H1 (cell line): ENCODE data around the gene MRPL42. TPM values are rescaled to one million over a fixed set of nuclear protein-coding genes. Genes with fewer than 3 reads are reported as not detected.

Source experiments
- CTCF ChIA-PET: fragments of 300-600 bp; sonication (Branson Sonifier 250); formaldehyde crosslinking; loops from one replicate; lab custom pipeline; 2021; ENCODE audit not compliant: partially characterized antibody; lab: Charles Lee
- POLR2A ChIA-PET: fragments of 300-600 bp; sonication (Branson Sonifier 250); formaldehyde crosslinking; loops from one replicate; lab custom pipeline; 2021; ENCODE audit warnings: inconsistent platforms; ENCODE audit not compliant: partially characterized antibody; lab: Charles Lee
- DNase-seq, 2 experiments: peaks; one replicate each; pipeline versions ENCODE4 v3.0.0 to v3.0.0-alpha.2; 2010 to 2022; ENCODE audit warnings: low spot score in 2 of 2, low read depth in 1 of 2, mixed read lengths in 1 of 2
- FAIRE-seq: peaks from 2 replicates; lab custom pipeline; 2011; peaks lifted over from hg19 to GRCh38; lab: Jason Lieb, UNC
- H2AFZ ChIP-seq: 2 replicates; pipeline ENCODE4 v1.8.1; 2012; ENCODE audit warnings: low read length, inconsistent platforms
- H2AK5ac ChIP-seq: 2 replicates; pipeline ENCODE4 v1.6.1; 2013; ENCODE audit warnings: low read depth, low read length
- H2BK120ac ChIP-seq: replicated peaks from 2 replicates; pipeline ENCODE3; 2013; ENCODE audit warnings: low read depth, low read length, inconsistent platforms
- H2BK12ac ChIP-seq: 2 replicates; pipeline ENCODE4 v1.6.1; 2013; ENCODE audit warnings: low read depth, low read length
- H2BK15ac ChIP-seq: 2 replicates; pipeline ENCODE4 v1.6.1; 2013; ENCODE audit warnings: low read length
- H2BK20ac ChIP-seq: 2 replicates; pipeline ENCODE4 v1.6.1; 2013; ENCODE audit warnings: low read length
- H2BK5ac ChIP-seq: 2 replicates; pipeline ENCODE4 v1.6.1; 2013; ENCODE audit warnings: low read depth, low read length
- H3K14ac ChIP-seq: 2 replicates; pipeline ENCODE4 v1.6.1; 2013; ENCODE audit warnings: inconsistent platforms; ENCODE audit not compliant: insufficient read length
- H3K18ac ChIP-seq: 2 replicates; pipeline ENCODE4 v1.6.1; 2013; ENCODE audit warnings: low read length; ENCODE audit errors: extremely low read depth
- H3K23ac ChIP-seq: 2 replicates; pipeline ENCODE4 v1.6.1; 2013; ENCODE audit warnings: inconsistent platforms; ENCODE audit not compliant: insufficient read length
- H3K23me2 ChIP-seq: 2 replicates; pipeline ENCODE4 v1.6.1; 2013; ENCODE audit warnings: low read depth, low read length
- H3K27ac ChIP-seq: 2 replicates; pipeline ENCODE4 v1.6.1; 2011; ENCODE audit warnings: low read depth, low read length, inconsistent platforms
- H3K27me3 ChIP-seq, 4 experiments: replicated peaks in 1 of 4; 1 replicate in 1 of 4; 2 replicates in 3 of 4; pipeline versions ENCODE4 v1.6.1 to v1.8.1; 2011 to 2013; ENCODE audit warnings: low read length in 3 of 4, mild to moderate bottlenecking in 3 of 4, inconsistent platforms in 2 of 4, mixed read lengths in 2 of 4, moderate library complexity in 1 of 4; ENCODE audit not compliant: control insufficient read depth in 3 of 4, insufficient read depth in 3 of 4; ENCODE audit errors: extremely low read depth in 1 of 4
- H3K36me3 ChIP-seq, 4 experiments: 2 replicates each; pipeline versions ENCODE4 v1.6.1 to v1.8.1; 2011 to 2013; ENCODE audit warnings: mild to moderate bottlenecking in 4 of 4, low read length in 3 of 4, moderate library complexity in 2 of 4, control low read depth in 1 of 4, inconsistent platforms in 1 of 4; ENCODE audit not compliant: insufficient read depth in 4 of 4, control insufficient read depth in 2 of 4
- H3K4ac ChIP-seq: replicated peaks from 2 replicates; pipeline ENCODE3; 2013; ENCODE audit warnings: low read length, low read depth, mixed read lengths, inconsistent platforms; ENCODE audit not compliant: insufficient read length
- H3K4me1 ChIP-seq, 4 experiments: replicated peaks in 1 of 4; 1 replicate in 1 of 4; 2 replicates in 3 of 4; pipeline versions ENCODE4 v1.6.1 to v1.8.1; 2011 to 2013; ENCODE audit warnings: low read length in 3 of 4, inconsistent platforms in 2 of 4, mixed read lengths in 1 of 4; ENCODE audit not compliant: insufficient read depth in 4 of 4, control insufficient read depth in 3 of 4
- H3K4me2 ChIP-seq, 2 experiments: 2 replicates each; pipeline versions ENCODE4 v1.6.1 to v1.8.1; 2011 to 2013; ENCODE audit warnings: low read depth in 2 of 2, low read length in 2 of 2, control low read depth in 1 of 2, inconsistent platforms in 1 of 2, mild to moderate bottlenecking in 1 of 2; ENCODE audit not compliant: insufficient read depth in 1 of 2
- H3K4me3 ChIP-seq, 4 experiments: fragments of 200-600, 300-600 bp in 1 of 4; sonication (generic), shearing (Covaris generic), sonication (Bioruptor Twin) in 1 of 4; 2 replicates each; pipeline versions ENCODE4 v1.5.1 to v1.8.1; 2011 to 2016; ENCODE audit warnings: low read length in 4 of 4, low read depth in 3 of 4, control low read depth in 2 of 4, inconsistent platforms in 2 of 4, mild to moderate bottlenecking in 2 of 4, mixed read lengths in 1 of 4, moderate library complexity in 1 of 4; ENCODE audit not compliant: insufficient read depth in 2 of 4; ENCODE audit errors: extremely low read depth in 1 of 4
- H3K56ac ChIP-seq: replicated peaks from 2 replicates; pipeline ENCODE3; 2013; ENCODE audit warnings: low read depth, mild to moderate bottlenecking, mixed read lengths, low read length, inconsistent platforms; ENCODE audit not compliant: insufficient read length
- H3K79me1 ChIP-seq: 2 replicates; pipeline ENCODE4 v1.6.1; 2013; ENCODE audit warnings: low read depth, low read length, control low read depth
- H3K79me2 ChIP-seq, 2 experiments: 2 replicates each; pipeline versions ENCODE4 v1.6.1 to v1.8.1; 2012 to 2013; ENCODE audit warnings: low read length in 2 of 2, mild to moderate bottlenecking in 2 of 2, inconsistent platforms in 1 of 2; ENCODE audit not compliant: insufficient read depth in 2 of 2, control insufficient read depth in 1 of 2
- H3K9ac ChIP-seq, 4 experiments: replicated peaks in 1 of 4; 1 replicate in 1 of 4; 2 replicates in 3 of 4; pipeline versions ENCODE4 v1.6.1 to v1.8.1; 2011 to 2013; ENCODE audit warnings: low read depth in 3 of 4, low read length in 3 of 4, control low read depth in 2 of 4, mild to moderate bottlenecking in 2 of 4, moderate library complexity in 2 of 4, inconsistent platforms in 1 of 4; ENCODE audit errors: extremely low read depth in 1 of 4
- H3K9me3 ChIP-seq, 2 experiments: 2 replicates each; pipeline versions ENCODE4 v1.6.1 to v1.8.1; 2012 to 2013; ENCODE audit warnings: mild to moderate bottlenecking in 2 of 2, moderate library complexity in 2 of 2, control low read depth in 1 of 2, inconsistent platforms in 1 of 2, low read depth in 1 of 2, low read length in 1 of 2, mixed read lengths in 1 of 2; ENCODE audit not compliant: insufficient read depth in 2 of 2
- H4K20me1 ChIP-seq, 2 experiments: replicated peaks in 1 of 2; 2 replicates each; pipeline versions ENCODE3 to v1.8.1; 2011 to 2013; ENCODE audit warnings: inconsistent platforms in 2 of 2, low read length in 2 of 2, mild to moderate bottlenecking in 1 of 2; ENCODE audit not compliant: insufficient read depth in 2 of 2, control insufficient read depth in 1 of 2
- H4K5ac ChIP-seq: 2 replicates; pipeline ENCODE4 v1.6.1; 2013; ENCODE audit warnings: low read length, low read depth, mixed read lengths, inconsistent platforms; ENCODE audit not compliant: insufficient read length
- H4K8ac ChIP-seq: 2 replicates; pipeline ENCODE4 v1.8.0; 2013; ENCODE audit warnings: mild to moderate bottlenecking, moderate library complexity, low read length, inconsistent platforms; ENCODE audit not compliant: insufficient read depth; ENCODE audit errors: extremely low read depth
- H4K91ac ChIP-seq: replicated peaks from 2 replicates; pipeline ENCODE3; 2013; ENCODE audit warnings: low read length, mixed read lengths, inconsistent platforms; ENCODE audit not compliant: insufficient read length
- GTF2F1 ChIP-seq: IDR thresholded peaks from 2 replicates; pipeline ENCODE4 v1.6.1; 2012; ENCODE audit warnings: low read depth, low read length, improper control_type of control experiment, borderline replicate concordance
- NRF1 ChIP-seq: IDR thresholded peaks from 2 replicates; pipeline ENCODE4 v1.6.1; 2011; ENCODE audit warnings: mild to moderate bottlenecking, low read depth, low read length, improper control_type of control experiment
- SIN3A ChIP-seq, 2 experiments: IDR thresholded peaks in 1 of 2; conservative IDR thresholded peaks in 1 of 2; 2 replicates each; pipeline ENCODE4 v1.6.1; 2011 to 2012; ENCODE audit warnings: low read length in 2 of 2, improper control_type of control experiment in 1 of 2, low read depth in 1 of 2, mild to moderate bottlenecking in 1 of 2
- SIX5 ChIP-seq: IDR thresholded peaks from 2 replicates; pipeline ENCODE4 v1.6.1; 2011; ENCODE audit warnings: mild to moderate bottlenecking, low read depth, low read length
- whole genome bisulfite sequencing, 2 experiments: shearing (Covaris generic) in 1 of 2; methylation state at CpG; one replicate each; pipeline versions ENCODE4 v1.1.6 to v1.1.7; 2013 to 2015; ENCODE audit warnings: low lambda C conversion rate in 2 of 2, mixed read lengths in 2 of 2, inconsistent platforms in 1 of 2, low coverage in 1 of 2, missing lambda C conversion rate in 1 of 2; ENCODE audit not compliant: insufficient replicate concordance in 2 of 2, insufficient coverage in 1 of 2, insufficient read length in 1 of 2; ENCODE audit errors: extremely low coverage in 1 of 2, missing lambda C conversion rate in 1 of 2; 5-methylcytosine and 5-hydroxymethylcytosine counted together
- polyA plus RNA-seq, 7 experiments: library from polyadenylated mRNA; depleted of rRNA in 3 of 7; stranded (reverse) in 5 of 7; unstranded in 2 of 7; fragments of >200 nt in 5 of 7; fragments of 200-250 nt in 2 of 7; gene quantifications; 1 replicate in 5 of 7; 2 replicates in 1 of 7; 4 replicates in 1 of 7; pipeline versions ENCODE4 v1.2.1 to v1.2.3, GENCODE V29; 2011 to 2013; ENCODE audit warnings: missing spikeins in 2 of 7, mixed read lengths in 2 of 7
- total RNA-seq: library from RNA; stranded (reverse); fragmentation: NEBNext Ultra II Directional; extraction: Animal tissue kit (Norgen Biotek cat#: 25700); gene quantifications from 2 replicates; pipeline ENCODE4 v1.2.1, GENCODE V29; 2021

Gene MRPL42
- total and polyA plus RNA-seq, 2 of the 8 experiments (the other 6 are each of a cell fraction or from before 2014, with no cell fraction given), result 110 to 176 TPM

DNA sequence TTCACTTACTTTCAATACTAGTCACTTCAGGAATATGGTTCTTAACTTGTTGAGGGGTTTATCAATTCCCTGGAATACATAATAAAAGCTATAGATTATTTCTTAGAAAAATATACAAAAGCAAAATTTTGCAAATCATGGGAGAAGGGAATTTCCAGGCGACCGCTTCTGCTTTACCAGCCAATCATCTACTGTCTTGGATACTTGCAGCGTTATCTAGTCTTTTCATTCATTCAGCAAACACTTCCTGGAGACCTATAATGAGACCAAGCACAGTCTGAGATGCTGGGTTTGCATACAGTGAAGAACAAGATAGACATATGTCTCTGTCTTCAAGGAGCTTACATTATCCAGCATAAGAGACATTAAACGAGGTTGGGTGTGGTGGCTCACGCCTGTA is 1.5 kb upstream of the MRPL42 start:
- WGBS, 2 experiments, result 92% methylated on average over 5 of the region's 5 CpGs; no CpG with 5 or more reads in 1 of the 2 experiments
- POLR2A ChIA-PET, result interaction anchor here (1.4 to 2.1 kb wide), 3 partner anchors 9 to 24 kb away, joined by 4 to 9 read pairs (median 9); partner anchors contain the start of gene UBE2N

More for the DNA sequence above, 1.5 kb upstream of the MRPL42 start:
- Histone ChIP-seq H2AFZ (no peak overlapping the region), H3K23me2 (peaks cover 3% of the 10 kb centered on the region; the same call in 1 of the 2 replicates), H3K27me3 (no peaks in the 10 kb centered on the region), H3K4me3 (no peak overlapping the region), H2BK12ac (no peak overlapping the region), H3K4me2 (no peak overlapping the region), H3K9me3 (no peaks in the 10 kb centered on the region), H3K4me1 (no peaks in the 10 kb centered on the region), H4K5ac (no peak overlapping the region), H2BK5ac (no peak overlapping the region), H3K56ac (no peak overlapping the region), H3K36me3 (peaks cover 4 to 19% (median 6%) of the 10 kb centered on the region in 4 experiments; a peak in 6 of 8 replicates), H3K79me1 (no peaks in the 10 kb centered on the region; the same call in 1 of the 2 replicates), H3K27ac (no peak overlapping the region), H4K91ac (no peak overlapping the region), H3K79me2 (peaks cover 17 to 35% of the 10 kb centered on the region in 2 experiments; a peak in 3 of 4 replicates), H4K8ac (no peak overlapping the region; the same call in 1 of the 2 replicates), H3K9ac (no peak overlapping the region), H3K14ac (no peak overlapping the region), H2AK5ac (no peak overlapping the region), H3K4ac (no peak overlapping the region), H2BK15ac (no peak overlapping the region), H4K20me1 (no peaks in the 10 kb centered on the region), H3K23ac (no peak overlapping the region), H2BK20ac (no peak overlapping the region), H2BK120ac (no peak overlapping the region), H3K18ac (no peak overlapping the region)
- DNase-seq, result no peak
- no peak for TF ChIP-seq SIX5
- no peak for TF ChIP-seq GTF2F1
- no peak for TF ChIP-seq NRF1
- no peak for TF ChIP-seq SIN3A (conservative IDR thresholded peaks at IDR 0.05 in 1 of 2, IDR thresholded peaks at IDR 0.05 in 1 of 2; ENCODE audit: low read depth in 1 of 2, low read length in 2 of 2)
- FAIRE-seq, result no peak
- CTCF ChIA-PET, result interaction anchor here (0.6 to 1.3 kb wide), 2 partner anchors 38 to 636 kb away, joined by 3 read pairs; no protein-coding TSS in a partner anchor
